GM19372 (cell line): ENCODE results near the gene KPNB1.

Experiments
- ATAC-seq: cut with Tn5 transposase; IDR thresholded peaks from one replicate; pipeline ENCODE4 v1.9.1; 2021; ENCODE audit warnings: mild to moderate bottlenecking, low read depth, moderate library complexity; ENCODE audit not compliant: unreplicated experiment

KPNB1 gene

DNA sequence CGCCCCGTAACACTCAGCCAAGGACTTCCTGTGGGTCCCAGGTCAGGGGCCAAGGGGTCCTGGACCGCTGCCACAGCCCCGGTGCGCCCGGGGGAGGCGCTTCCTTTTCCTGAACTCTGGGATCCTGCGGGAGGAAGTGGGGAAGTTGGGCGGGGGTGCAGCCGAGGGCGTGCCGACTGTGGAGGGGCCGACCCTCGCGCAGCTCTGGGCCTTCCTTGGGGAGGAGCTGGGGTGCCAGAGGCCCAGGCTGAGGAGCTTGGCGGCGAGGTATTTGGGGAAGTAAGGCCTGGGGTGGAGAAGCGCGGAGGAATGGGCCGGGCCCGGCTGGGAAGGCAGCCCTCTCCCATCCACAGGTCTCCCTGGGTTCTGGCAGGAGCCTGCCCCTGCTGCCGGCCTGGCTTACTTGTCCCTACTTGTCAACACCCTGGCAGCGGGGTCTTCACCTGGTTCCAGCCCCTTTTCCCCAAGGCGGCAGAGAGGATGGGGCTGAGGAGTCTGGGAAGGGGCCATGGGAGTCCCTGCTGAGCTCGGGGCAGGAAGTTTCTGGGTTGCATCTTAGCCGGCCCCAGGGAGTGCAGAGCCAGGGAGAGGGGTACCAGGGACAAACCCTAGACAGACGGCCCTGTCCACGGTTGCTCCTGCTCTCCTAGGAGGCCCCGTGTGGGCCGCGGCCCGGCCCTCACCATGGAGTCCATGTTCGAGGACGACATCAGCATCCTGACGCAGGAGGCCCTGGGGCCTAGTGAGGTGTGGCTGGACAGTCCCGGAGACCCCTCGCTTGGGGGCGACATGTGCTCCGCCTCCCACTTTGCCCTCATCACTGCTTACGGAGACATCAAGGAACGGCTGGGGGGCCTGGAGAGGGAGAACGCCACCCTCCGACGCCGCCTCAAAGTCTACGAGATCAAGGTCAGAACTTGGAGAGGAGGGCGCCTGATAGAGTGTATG is 46.0 kb downstream of the KPNB1 start:
- no peak for ATAC-seq

DNA sequence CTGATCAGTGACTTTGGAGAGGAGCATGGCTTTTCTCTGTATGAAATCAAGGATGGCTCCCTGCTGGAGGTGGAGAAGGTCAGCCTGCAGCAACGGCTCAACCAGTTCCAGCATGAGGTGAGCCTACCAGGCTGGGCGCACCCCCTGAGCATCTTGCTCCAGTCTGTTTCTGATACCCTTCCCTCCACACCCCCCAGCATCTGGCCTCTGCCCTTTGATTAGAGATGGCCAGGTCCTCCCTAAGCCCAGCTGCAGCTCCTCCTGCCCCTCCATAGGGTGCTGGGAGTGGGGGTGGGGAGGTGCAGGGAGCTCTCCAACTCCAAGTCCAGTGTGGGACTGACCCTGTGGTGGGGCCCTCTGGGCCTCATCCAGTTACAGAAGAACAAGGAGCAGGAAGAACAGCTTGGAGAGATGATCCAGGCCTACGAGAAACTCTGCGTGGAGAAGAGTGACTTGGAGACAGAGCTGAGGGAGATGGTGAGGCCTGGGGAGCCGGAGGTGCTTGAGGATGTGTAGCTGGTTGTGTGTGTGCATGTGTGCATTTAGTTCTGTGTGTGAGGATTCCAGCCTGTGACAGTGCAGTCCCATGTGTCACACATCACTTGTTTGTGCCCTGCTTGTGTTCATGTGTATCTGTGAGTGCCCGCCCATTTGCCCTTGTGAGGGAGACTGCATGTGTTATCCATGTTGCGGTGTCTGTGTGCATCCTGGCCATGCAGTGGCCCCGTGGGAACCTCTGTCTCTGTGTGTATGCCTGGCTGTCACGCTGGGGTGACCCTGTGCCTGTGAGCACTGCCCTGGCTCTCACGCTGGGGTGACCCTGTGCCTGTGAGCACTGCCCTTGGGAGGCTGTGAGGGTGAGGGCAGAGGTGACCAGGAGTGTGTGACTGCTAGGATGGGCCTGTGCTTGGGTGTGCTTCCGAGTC is 47.3 kb downstream of the KPNB1 start:
- ATAC-seq, result no peak

DNA sequence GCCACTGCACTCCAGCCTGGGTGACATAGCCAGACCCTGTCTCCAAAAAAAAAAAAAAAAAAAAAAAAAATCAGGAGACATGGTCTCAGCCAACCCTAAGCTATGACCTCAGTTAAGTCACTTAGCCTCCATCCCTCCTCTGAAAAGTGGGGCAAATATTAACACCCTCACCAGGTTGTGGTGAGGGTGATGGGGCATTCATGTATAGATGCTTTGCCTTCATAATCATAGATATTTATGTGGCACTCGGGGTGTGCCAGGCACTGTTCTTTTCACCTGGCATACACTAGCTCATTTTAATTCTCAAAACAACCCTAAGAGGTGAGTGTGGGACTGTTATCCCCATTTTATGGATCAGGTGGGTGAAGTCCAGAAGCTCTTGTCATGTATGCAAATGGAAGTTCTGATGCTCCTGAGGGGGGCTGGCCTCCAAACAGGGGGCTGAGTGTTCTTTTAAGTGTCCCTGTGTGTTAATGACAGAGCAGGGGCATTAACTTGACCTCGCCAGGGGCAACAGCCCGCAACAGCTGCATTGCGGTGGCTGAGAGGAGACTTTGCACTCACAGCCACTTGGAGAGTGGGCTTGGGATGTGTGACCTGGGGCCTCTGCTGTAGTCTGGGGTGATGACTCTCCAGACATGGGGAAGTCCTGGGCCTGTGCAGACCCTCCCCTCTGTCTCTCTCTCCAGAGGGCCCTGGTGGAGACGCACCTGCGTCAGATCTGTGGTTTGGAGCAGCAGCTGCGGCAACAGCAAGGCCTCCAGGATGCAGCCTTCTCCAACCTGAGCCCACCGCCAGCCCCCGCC is 48.4 kb downstream of the KPNB1 start:
- no peak for ATAC-seq

DNA sequence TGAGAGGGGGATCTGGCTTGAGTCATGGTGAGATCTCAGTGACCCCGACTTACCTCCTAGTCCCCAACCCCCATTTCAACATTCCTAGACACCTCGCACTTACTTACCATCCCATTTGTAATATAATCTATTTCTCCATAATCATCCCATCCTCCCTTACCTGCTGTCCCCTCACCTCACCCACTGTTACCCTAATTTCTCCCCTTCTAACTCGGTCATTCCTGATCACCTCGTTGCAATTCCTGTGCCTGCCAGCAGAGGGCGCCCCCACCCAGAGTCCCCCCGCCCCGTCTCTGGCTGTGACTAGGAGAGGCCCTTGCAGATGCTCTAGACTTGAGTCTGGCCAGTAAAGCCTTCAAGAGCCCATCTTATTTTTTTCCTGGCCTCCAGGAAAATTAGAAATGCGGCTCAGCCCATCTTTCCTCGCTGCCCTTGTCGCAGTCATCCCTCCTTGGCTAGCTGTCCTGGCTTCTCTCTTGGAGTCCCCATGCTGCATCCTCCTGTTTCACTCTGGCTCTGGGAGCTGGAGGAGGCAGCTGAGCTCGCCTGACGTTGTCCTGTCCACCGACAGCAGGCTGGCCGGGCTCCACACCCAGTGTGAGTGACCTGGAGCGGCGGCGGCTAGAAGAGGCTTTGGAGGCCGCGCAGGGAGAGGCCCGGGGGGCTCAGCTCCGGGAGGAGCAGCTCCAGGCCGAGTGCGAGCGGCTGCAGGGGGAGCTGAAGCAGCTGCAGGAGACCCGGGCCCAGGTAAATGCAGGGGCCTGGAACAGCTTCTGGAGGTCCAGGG is 49.2 kb downstream of the KPNB1 start:
- ATAC-seq, result no peak

DNA sequence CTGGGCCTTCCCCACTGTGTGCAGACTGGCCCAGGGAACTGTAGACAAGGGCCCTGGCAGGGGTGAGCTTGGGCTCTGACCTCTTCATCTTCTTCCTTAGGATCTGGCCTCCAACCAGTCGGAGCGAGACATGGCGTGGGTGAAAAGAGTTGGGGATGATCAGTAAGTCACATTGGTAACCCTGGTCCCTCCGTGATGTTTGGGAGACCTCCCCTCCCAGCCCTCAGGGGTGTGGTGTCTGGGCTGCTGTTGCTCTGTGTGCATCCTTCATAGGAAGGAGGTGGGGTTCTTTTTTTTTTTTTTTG is 49.8 kb downstream of the KPNB1 start:
- ATAC-seq, result no peak

DNA sequence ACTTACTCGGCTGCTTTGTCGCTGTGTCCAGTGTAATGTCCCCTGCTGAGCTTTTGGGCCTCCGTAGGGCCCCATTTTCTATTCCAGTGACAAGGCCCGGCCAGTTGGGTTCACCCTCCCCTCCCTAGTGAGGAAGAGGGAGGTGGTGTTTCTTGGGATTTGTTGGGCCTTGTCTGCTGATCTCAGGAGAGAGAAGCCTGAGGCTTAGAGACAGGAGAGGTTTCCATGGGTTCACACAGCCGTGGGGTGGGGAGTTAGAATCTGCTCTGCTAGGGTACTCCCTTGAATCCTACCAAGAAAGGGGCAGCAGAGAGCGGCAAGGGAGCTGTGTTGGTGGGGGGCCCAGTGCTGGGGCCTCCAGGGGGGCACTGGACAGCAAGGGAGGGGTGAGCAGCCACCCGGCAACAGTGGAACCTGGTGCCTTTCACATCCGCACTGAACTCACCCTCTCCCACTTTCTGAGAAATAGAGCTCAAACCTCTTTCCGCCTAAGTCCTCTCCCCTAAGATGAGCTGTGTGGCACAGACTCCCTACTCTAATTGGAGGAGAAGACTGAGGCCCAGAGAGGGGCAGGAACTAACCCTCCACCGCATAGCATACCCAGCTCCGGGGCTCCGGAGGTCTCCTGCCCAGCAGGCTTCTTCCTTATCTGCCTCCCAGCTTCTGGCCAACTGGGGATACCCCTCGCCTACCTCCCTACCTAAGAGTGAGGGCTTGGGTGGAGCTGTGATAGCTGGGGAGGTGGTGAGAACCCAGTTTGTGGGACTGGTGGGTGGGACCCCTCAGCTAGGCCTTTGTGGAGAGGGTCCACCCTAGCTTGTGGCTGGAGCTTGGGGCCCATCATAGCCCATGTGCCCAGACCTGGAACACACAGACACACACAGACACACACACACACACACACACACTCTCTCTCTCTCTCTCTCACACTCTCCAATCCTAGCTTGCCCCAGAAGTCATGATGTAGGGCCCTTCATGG is 51.0 kb downstream of the KPNB1 start:
- no peak for ATAC-seq

DNA sequence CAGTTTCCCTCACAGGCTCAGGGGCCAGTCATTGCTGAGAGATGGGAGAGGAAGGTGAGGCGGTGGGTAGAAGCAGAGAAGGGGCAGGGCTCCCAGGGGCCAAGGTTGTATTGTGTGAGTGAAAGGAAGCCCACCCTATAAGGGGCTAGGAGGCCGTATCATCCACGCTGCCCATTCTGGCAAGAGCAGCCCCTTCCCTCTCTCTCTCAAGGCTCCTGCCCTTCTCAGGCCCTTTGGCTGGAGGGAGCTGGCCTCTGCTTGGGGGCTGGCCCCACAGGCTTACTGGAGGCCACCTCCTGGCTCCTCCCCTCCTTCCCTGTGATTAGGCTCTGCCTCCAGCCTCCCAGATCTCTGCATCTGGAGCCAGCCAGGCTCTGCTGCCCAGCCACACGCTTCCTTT is 51.9 kb downstream of the KPNB1 start:
- no peak for ATAC-seq

DNA sequence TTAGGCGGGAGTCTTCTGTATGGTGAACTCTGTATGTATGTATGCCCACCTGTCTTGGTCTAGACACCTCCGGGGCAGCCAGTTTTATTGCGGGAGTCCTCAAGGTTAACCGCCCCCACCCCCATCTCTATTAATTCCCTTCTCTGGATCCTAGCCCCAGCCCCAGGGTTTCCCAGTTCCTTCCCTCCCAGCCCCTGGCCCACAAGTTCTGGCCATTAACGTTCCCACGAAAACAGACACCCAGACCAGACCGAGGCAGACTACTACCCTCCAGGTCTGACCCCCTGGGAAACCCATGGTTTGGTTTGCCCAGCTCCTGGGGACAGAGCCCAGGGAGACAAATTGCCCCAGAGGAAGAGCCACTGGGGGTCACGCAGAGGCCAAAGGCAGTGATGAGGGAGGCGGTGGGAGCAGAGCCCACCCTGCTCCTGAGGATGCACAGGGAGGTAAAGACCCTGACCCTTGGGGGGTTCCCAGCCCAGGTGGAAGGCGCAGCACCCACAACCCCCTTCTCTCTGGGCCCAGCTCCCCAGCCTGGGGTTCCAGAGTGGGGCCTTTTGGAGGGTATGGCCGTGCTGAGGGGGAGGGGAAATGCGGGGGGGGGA is 52.8 kb downstream of the KPNB1 start:
- no peak for ATAC-seq

DNA sequence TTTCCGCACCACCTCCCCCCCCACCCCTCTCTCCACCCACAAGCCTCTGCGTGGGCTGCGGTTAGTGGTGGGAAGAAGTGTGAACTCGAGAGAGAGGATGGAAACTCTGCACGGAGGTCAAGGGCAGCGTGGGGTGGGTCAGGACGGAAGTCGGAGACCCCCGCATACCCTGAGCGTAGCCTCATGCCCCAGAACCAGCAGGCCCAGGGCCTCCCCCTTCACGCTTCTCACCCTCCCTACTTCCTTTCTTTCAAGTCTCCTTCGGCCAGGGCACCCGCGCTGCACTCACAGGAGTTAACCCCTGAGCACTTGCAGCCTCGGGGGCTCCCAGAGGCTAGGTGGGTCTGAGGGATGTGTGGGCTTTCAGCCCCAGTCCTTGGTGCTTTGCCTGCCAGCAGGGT is 53.5 kb downstream of the KPNB1 start:
- no peak for ATAC-seq

DNA sequence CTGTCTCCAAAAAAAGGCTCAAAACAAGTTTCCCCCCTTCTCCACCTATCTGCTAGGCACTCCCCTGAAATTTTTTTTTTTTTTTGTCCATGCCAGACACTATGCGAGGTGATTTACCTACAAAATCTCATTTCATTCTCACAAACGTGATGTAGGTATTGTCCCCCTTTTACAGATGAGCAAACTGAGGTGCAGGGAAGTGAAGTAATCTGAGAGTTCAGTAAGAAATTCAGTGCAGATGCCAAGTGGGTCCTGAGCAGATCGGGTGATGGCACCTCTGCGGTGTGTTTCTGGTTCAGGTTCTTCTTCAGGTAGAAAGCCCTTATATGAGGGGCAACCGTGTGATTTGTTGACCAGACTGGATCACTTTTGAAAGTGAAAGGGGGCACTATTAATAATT is 54.0 kb downstream of the KPNB1 start:
- ATAC-seq, result no peak

DNA sequence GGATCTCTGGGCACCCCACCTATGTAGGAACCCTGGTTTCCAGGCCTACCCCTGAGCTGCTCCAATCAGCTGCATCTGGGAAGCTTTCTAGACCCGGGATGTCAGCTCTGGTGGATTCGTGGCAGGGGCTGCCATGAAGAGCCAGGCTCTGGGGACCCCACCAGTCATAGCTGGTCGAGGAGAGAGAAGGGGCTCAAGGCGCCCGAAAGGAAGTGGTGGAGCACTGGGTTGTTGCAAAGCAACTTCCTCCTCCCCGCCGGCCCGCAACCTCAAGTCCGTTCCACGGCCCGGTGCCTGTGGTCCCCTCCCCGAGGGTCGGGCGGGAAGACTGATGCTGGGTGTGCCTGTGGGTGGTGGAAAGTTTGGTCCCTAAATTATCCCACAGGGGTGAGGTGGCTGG is 54.4 kb downstream of the KPNB1 start:
- no peak for ATAC-seq

DNA sequence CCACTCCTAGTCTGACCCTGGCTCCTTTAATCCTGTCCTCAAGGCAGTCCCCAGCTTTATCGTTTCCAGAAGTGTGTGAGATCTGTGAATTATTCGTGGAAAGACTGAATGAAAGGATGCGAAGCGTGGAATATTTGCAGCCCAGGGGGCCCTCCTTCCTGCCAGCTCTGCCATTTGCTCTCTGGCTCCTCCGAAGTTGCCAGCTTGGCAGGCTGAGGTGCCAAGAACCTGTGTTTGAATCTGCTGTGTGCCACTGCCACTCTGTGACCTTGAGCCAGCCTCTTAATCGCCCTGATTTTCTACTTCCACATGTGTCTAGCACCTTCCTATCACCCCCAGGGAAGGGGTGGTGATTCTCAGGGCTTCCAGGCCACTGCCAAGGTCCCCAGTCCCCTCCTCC is 55.0 kb downstream of the KPNB1 start:
- ATAC-seq, result no peak

DNA sequence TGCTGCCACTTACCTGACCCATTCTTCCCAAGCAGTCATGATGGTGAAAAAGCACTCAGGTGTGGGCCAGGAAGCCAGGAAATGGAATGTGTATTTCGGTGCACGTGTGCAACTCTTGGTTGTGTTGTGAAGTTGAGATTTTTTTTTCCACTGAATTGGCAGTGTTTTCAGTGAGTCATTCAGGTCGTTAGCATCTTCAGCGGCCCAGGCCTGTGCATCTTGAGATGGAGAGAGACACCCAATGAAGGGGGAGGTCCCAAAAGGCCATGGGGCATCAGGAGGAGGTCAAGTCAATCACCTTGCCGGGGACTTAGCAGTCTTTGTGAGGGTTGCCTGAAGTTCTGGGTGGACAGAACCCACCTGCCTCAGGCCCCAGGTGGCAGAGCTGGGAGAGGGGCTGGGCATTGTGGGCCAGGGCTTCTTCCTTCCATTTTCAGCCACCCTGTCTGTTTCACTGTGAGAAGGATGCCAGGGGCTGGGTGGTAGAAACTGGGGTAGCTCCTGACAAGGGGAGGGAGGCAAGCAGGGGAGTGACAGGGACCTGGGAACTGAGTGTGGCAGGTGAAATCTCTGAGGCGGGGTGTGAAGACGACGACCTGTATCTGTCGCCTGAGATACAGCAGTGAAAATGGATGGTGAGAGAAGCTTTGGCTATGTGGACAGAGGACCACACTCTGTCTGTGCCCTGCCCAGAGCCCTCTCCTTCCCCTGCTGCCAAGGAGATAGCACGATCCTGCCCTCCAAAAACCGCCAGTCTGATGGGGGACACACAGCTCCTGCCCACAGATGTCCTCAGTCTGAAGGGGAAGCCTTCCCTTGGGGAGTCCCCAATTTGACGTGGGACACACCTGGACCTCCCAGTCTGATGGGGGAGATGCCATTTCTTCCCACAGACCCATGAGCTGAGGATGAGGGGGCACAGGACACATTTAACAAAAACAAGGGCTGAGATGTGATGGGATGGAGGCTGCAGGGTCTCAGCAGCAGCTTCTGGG is 56.1 kb downstream of the KPNB1 start:
- no peak for ATAC-seq

DNA sequence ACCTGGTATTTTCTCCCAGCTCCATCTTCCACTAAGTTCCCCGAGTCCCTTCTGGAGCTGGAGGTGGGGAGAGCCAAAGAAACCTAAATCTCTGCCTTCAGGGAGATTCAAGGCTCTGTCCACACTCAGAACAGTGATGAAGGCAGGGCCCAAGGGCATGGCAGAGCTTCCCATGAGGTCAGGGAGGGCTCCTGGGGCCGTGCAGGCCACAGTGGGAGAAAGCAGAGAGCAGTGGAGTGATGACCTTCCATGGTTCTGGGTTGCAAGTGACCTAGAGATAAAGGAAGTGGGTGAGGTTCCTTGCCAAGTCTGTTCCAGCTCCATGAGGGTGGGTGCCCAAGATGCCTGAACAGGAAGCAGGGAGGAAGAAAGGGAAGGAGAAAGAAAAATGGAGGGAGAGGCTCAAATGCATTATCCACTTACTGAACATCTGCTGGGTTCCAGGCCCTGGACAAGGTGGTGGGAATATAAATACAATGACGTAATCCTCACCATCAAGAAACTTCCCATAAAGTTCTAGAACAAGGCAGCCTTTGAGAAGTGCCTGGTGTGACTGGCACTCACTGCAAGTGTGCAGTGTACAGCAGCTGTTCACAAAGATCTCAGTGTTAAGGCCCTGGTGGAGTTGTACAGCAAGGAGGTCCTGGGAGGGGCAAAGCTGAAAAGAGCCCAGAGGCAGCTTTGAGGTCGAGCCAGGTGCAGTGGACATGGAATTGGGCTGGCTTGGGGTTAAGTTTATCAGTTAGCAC is 57.5 kb downstream of the KPNB1 start:
- ATAC-seq, result no peak

DNA sequence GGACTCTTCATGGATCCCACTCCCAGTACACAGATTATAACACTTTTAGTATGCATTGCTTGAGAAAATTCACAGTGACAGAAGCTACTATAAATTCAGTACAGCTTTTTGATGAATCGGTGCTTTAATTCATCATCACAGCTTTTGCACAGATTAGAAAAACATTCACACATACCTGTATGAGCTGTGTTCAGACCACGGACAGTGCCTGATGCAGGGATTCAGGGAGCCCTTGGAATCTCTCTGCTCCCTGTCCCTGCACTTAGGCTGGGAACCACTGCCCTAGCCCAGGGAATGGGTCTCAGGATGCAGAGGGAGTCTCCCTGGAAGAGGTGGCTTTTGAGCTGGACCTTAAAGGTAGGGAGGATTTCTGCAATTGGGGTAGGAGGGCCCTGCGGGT is 58.2 kb downstream of the KPNB1 start:
- no peak for ATAC-seq

DNA sequence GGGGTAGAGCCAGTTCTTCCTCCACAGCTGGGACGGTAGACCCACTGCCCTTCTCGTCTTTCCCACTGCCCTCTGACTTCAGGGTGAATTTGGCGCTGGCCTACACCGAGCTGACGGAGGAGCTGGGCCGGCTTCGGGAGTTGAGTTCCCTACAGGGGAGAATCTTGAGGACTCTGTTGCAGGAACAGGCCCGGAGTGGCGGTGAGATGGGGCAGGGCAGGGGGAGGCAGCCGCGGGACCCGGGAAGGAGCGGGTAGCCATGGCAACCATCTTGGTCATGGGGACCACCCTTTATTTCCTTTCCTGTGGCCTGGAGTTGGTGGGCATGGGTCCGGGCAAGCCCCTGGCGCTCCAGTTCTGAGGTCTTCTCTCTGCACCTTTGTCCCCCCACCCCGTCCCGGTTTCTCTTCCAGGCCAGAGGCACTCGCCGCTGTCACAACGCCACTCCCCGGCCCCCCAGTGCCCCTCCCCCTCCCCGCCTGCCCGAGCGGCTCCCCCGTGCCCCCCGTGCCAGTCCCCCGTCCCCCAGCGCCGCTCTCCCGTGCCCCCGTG is 58.7 kb downstream of the KPNB1 start:
- ATAC-seq, result no peak
